Measurements from ENCODE around the gene HDAC9.
A peak's percentile ranks its signal among the peaks of the same experiment; 100 is the strongest.

HDAC9 gene

GRCh38 chr7:18504965-18505364 lies 9.4 kb downstream of the HDAC9 start:
- Mint-ChIP-seq H3K9me3 (no peaks in the 10 kb centered on the region), H3K4me1 (ENCODE audit: low read depth) (peaks cover 36% of the 10 kb centered on the region), H3K4me3 (no peak overlapping the region), H3K27me3 (no peaks in the 10 kb centered on the region), H3K27ac (no peak overlapping the region), H3K36me3 (ENCODE audit: low read depth) (no peaks in the 10 kb centered on the region)

GRCh38 chr7:18505870-18506460 lies 10.4 kb downstream of the HDAC9 start:
- Mint-ChIP-seq H3K36me3 (ENCODE audit: low read depth) (no peaks in the 10 kb centered on the region), H3K27ac (peak overlapping the region; percentile 12), H3K4me1 (ENCODE audit: low read depth) (peaks cover 33% of the 10 kb centered on the region), H3K9me3 (no peaks in the 10 kb centered on the region), H3K27me3 (no peaks in the 10 kb centered on the region), H3K4me3 (no peak overlapping the region)

DNA sequence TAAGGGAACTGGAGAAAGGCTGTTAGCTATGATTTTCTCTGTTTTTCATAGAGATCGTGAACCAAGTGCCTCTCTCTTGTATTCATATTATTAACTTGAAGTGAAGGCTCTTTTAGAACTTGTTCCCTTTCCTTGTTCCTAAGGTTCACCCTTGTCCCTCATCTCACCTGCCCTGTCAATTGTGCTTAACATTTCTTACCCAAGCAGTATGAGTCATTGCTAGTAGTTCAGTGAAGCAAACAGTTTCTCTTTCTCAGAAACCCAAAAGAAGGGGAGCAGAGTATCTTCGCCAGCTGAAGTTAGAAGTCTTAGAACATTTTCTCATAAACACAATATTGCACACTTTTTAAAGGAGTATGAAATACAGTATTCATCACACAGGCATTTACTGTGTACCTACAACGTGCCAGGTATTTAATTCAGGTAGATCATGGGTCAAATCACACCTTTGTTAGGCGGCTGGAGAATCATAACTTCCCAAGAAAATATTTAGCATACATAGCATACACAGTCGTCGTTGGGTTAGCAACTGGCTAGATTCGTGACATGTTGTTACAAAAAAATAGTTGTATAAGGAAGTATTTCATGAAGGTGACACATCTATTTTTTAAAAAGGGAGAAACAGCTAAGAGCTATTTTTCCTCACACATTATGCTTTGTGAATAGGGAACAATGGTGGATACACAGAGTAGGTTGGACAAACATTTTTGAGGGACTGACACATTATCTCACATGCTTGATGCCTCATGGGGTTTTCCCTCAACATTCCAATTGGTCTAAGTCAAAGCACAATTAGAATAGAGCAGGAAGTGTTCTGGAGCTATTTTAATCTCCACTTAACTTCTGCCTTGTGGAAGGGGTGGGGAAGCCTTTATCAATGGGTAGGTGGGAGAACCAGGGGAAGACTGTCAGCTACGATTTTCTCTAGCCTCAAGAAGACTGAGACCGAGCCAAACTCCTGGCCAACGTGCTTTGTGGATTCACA lies 13.2 kb downstream of the HDAC9 start:
- H3K27me3 Mint-ChIP-seq, result no peaks in the 10 kb centered on the region
- peak overlapping the region; percentile 84 for H3K27ac Mint-ChIP-seq
- H3K9me3 Mint-ChIP-seq, result no peaks in the 10 kb centered on the region
- H3K4me3 Mint-ChIP-seq, result peak overlapping the region; percentile 39
- no peaks in the 10 kb centered on the region for H3K36me3 Mint-ChIP-seq (ENCODE audit: low read depth)
- H3K4me1 Mint-ChIP-seq (ENCODE audit: low read depth), result peaks cover 26% of the 10 kb centered on the region

GRCh38 chr7:18509481-18509880 lies 13.9 kb downstream of the HDAC9 start:
- no peaks in the 10 kb centered on the region for H3K36me3 Mint-ChIP-seq (ENCODE audit: low read depth)
- no peaks in the 10 kb centered on the region for H3K9me3 Mint-ChIP-seq
- H3K4me3 Mint-ChIP-seq, result peak overlapping the region; percentile 29
- H3K4me1 Mint-ChIP-seq (ENCODE audit: low read depth), result peaks cover 21% of the 10 kb centered on the region
- no peaks in the 10 kb centered on the region for H3K27me3 Mint-ChIP-seq
- H3K27ac Mint-ChIP-seq, result peak overlapping the region; percentile 84

GRCh38 chr7:18511351-18512140 lies 16.0 kb downstream of the HDAC9 start:
- Mint-ChIP-seq H3K9me3 (no peaks in the 10 kb centered on the region), H3K27ac (no peak overlapping the region), H3K36me3 (ENCODE audit: low read depth) (no peaks in the 10 kb centered on the region), H3K4me1 (ENCODE audit: low read depth) (peaks cover 14% of the 10 kb centered on the region), H3K27me3 (no peaks in the 10 kb centered on the region), H3K4me3 (no peak overlapping the region)

GRCh38 chr7:18513343-18513742 lies 17.8 kb downstream of the HDAC9 start:
- H3K4me3 Mint-ChIP-seq, result no peak overlapping the region
- no peaks in the 10 kb centered on the region for H3K36me3 Mint-ChIP-seq (ENCODE audit: low read depth)
- peaks cover 7% of the 10 kb centered on the region for H3K4me1 Mint-ChIP-seq (ENCODE audit: low read depth)
- no peaks in the 10 kb centered on the region for H3K9me3 Mint-ChIP-seq
- no peak overlapping the region for H3K27ac Mint-ChIP-seq
- H3K27me3 Mint-ChIP-seq, result no peaks in the 10 kb centered on the region

DNA sequence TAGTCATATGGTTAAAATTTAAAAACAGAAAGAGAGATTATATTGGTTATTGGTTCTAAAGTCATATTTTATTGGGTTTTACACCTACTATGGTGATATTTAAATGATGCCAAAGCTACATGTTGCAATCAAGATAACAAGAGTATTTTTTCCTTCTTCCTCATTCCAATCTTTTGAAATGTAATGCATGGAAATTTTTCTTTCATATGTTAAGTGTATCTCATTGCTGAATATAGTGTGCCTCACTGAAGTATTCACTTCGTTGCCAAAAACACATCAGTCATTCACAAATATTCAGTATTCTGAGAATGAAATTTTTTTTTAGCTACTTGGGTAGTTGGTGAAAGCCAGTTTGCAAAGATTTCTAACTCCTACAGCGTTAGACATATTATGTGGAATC lies 19.5 kb downstream of the HDAC9 start:
- H3K9me3 Mint-ChIP-seq, result no peaks in the 10 kb centered on the region
- no peak overlapping the region for H3K27ac Mint-ChIP-seq
- H3K4me1 Mint-ChIP-seq (ENCODE audit: low read depth), result no peaks in the 10 kb centered on the region
- H3K27me3 Mint-ChIP-seq, result no peaks in the 10 kb centered on the region
- H3K36me3 Mint-ChIP-seq (ENCODE audit: low read depth), result no peaks in the 10 kb centered on the region
- no peak overlapping the region for H3K4me3 Mint-ChIP-seq

GRCh38 chr7:18517646-18518045 lies 22.1 kb downstream of the HDAC9 start:
- H3K4me3 Mint-ChIP-seq, result no peak overlapping the region

DNA sequence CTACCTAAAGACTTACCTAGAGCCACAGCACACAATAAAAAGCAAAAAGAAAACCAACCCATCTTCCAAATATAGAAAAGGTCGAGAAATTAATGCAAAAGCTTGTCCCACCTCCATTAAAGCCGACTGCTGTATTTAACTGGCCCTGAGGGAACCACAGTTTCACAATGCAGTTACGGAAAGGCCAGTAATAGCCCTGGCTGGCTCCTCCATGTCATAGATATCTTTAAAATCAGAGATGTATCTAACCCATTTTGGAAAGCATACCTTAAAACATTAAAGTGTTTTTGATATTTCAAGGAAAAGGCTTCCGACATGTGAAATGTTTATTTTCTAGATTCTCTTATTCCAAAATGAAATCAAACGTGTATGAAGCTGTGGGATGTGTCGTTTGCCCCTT lies 23.0 kb downstream of the HDAC9 start:
- no peaks in the 10 kb centered on the region for H3K27me3 Mint-ChIP-seq
- H3K27ac Mint-ChIP-seq, result no peak overlapping the region
- no peak overlapping the region for H3K4me3 Mint-ChIP-seq
- peaks cover 23% of the 10 kb centered on the region for H3K4me1 Mint-ChIP-seq (ENCODE audit: low read depth)
- H3K36me3 Mint-ChIP-seq (ENCODE audit: low read depth), result no peaks in the 10 kb centered on the region
- H3K9me3 Mint-ChIP-seq, result no peaks in the 10 kb centered on the region

More at GRCh38 chr7:18517646-18518045, 22.1 kb downstream of the HDAC9 start:
- no peak overlapping the region for H3K27ac Mint-ChIP-seq
- peaks cover 14% of the 10 kb centered on the region for H3K4me1 Mint-ChIP-seq (ENCODE audit: low read depth)
- H3K9me3 Mint-ChIP-seq, result no peaks in the 10 kb centered on the region
- no peaks in the 10 kb centered on the region for H3K27me3 Mint-ChIP-seq
- H3K36me3 Mint-ChIP-seq (ENCODE audit: low read depth), result no peaks in the 10 kb centered on the region

GRCh38 chr7:18520450-18521235 lies 25.1 kb downstream of the HDAC9 start:
- no peaks in the 10 kb centered on the region for H3K36me3 Mint-ChIP-seq (ENCODE audit: low read depth)
- H3K9me3 Mint-ChIP-seq, result no peaks in the 10 kb centered on the region
- H3K4me1 Mint-ChIP-seq (ENCODE audit: low read depth), result peaks cover 24% of the 10 kb centered on the region
- H3K27me3 Mint-ChIP-seq, result no peaks in the 10 kb centered on the region
- no peak overlapping the region for H3K4me3 Mint-ChIP-seq
- peak overlapping the region; percentile 32 for H3K27ac Mint-ChIP-seq

GRCh38 chr7:18521236-18521589 lies 25.7 kb downstream of the HDAC9 start:
- no peaks in the 10 kb centered on the region for H3K27me3 Mint-ChIP-seq
- H3K4me3 Mint-ChIP-seq, result no peak overlapping the region
- no peaks in the 10 kb centered on the region for H3K36me3 Mint-ChIP-seq (ENCODE audit: low read depth)
- peaks cover 25% of the 10 kb centered on the region for H3K4me1 Mint-ChIP-seq (ENCODE audit: low read depth)
- H3K9me3 Mint-ChIP-seq, result no peaks in the 10 kb centered on the region
- peak overlapping the region; percentile 32 for H3K27ac Mint-ChIP-seq

DNA sequence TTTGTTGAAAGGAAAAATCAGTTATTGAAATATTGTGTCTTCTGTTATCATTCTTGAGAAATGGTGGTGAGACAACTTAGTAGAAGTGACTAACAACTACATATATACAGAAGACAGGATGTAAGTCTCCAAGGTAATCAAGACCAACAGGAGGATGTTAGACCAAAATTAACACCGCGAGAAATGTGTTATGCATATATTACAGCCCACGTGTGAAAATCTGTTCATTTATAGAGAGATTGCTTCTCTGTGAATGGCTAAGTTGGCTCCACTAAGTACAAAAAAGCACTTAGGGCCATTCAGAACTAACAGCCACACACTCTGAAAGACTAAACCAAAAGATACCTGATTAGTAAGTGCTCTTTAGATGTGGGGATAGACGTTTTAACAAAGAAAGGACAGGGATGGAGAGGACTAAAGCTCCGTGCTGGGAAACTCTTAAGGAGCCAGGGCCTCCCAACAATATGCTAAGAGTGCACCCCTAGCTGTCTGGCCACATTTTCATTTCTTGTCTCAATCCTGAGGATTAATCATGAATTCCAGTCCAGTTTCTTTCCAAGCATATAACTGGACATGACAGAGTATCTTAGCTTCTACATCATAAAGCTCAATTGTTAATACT lies 26.5 kb downstream of the HDAC9 start:
- Mint-ChIP-seq H3K36me3 (ENCODE audit: low read depth) (no peaks in the 10 kb centered on the region), H3K9me3 (no peaks in the 10 kb centered on the region), H3K27ac (peak overlapping the region; percentile 14), H3K4me3 (no peak overlapping the region), H3K4me1 (ENCODE audit: low read depth) (peaks cover 34% of the 10 kb centered on the region), H3K27me3 (no peaks in the 10 kb centered on the region)

- Mint-ChIP-seq H3K27ac (no peak overlapping the region), H3K9me3 (no peaks in the 10 kb centered on the region), H3K27me3 (no peaks in the 10 kb centered on the region), H3K4me3 (no peak overlapping the region), H3K36me3 (ENCODE audit: low read depth) (no peaks in the 10 kb centered on the region), H3K4me1 (ENCODE audit: low read depth) (peaks cover 42% of the 10 kb centered on the region)
Measured at GRCh38 chr7:18524248-18524647, 28.7 kb downstream of the HDAC9 start.

DNA sequence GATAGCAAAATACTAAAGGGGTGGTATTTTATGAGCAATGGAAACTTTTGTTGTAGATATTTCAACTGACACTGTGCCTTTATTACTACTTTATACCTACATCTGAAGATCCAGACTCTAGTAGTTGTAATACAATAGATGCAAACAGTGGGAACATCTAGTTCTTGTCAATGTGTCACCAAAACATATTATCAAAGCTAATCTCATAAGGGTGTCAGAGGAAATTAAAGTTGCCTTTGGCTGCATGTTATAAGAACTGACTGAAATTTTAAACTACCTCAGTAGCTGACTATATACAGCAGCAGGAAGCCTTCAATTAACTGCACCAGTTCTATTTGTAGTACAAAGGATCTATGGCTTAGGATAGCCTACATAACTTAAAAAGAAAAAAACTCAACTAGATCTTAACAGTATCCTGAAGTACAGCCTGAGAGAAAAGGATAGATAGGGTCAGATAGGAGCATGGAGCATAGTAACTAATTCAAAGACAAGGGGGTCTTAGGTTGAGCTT lies 30.9 kb downstream of the HDAC9 start:
- Mint-ChIP-seq H3K4me3 (no peak overlapping the region), H3K4me1 (ENCODE audit: low read depth) (peaks cover 38% of the 10 kb centered on the region), H3K27ac (peak overlapping the region; percentile 3)

More for the DNA sequence above, 30.9 kb downstream of the HDAC9 start:
- Mint-ChIP-seq H3K36me3 (ENCODE audit: low read depth) (no peaks in the 10 kb centered on the region), H3K9me3 (no peaks in the 10 kb centered on the region), H3K27me3 (no peaks in the 10 kb centered on the region)

Data from stimulated activated naive CD8-positive, alpha-beta T cell treated with anti-CD3 and anti-CD28 coated beads, Interleukin-15, Interleukin-2, amounts not matched to agents 100 ng/mL and 50 ng/mL, for 24 hours (primary cell).